GM18951 (cell line): ENCODE measurements around the gene AKAP1.

ENCODE experiments used
- POLR2A ChIP-seq: IDR thresholded peaks from 4 replicates; pipeline ENCODE4 v1.6.1; 2011; ENCODE audit warnings: mild to moderate bottlenecking; ENCODE audit not compliant: insufficient read length, insufficient read depth; ENCODE audit errors: extremely low read depth
- in situ Hi-C: fragments of 300-500 bp; cut with MboI; formaldehyde crosslinking; loops from one replicate; pipeline ENCODE4 v1.12.0; 2022; ENCODE audit warnings: low sequenced_read_pairs, mixed read lengths, inconsistent platforms; ENCODE audit not compliant: unreplicated experiment

AKAP1 gene

DNA sequence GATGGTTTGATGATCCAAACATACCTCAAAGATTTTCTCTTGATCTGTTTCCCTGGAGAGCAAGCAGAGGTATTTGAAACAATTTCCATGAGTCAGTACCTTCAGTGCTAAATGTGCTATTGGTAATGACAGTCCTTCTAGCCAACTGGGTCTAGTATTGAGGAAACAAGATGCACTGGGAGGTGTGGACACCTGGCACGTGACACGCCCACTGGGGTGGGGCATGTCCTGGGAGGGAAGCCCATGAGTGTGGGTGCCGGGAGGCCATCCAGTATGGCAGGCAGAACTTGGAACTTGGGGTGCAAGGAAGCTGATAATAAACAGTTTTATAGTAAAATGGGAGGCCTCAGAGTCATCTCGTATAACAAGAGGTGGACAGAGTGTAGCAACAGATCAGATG is 17.9 kb upstream of the AKAP1 start:
- in situ Hi-C loops, result no loop called here
- no peak for TF ChIP-seq POLR2A

DNA sequence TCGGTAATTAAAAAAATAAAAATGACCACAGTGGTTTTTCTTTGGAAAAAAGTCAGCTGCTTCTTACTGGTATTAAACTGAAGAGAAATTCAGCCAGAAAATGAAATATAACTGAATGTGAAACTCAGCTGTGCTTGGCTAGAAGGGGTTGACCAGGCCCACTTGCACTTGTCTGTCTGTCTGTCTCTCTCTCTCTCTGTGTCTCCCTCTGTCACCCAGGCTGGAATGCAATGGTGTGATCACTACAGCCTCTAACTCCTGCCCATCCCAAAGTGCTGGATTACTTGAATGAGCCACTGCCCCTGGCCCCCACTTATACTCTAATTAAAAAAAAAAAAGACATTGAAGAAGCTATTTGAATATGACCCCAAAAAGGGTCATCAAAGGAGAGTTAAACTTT is 17.3 kb upstream of the AKAP1 start:
- no peak for TF ChIP-seq POLR2A
- in situ Hi-C loops, result no loop called here

GRCh38 chr17:57068222-57068658 is 16.8 kb upstream of the AKAP1 start:
- in situ Hi-C loops, result no loop called here
- no peak for TF ChIP-seq POLR2A

DNA sequence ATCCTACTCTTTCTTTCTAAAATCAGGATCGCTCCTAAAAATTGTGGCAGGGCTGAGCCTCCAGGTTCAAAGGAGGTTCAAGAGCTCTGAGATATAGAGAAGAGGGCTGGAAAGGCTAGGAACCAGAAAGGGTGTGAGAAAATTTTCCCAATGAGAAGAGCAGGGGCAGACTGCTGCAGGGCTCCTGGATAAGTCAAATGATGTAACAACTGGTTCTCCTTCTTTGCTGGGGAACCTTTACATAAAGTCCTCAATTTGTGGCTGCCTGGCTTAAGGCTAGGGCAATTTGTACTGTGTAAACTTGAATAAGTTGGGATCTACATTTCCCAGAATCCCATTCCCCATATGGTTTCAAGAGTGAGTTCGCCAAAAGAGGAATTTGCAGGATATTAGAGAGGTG is 16.3 kb upstream of the AKAP1 start:
- TF ChIP-seq POLR2A, result no peak
- in situ Hi-C loops, result no loop called here

- in situ Hi-C loops, result no loop called here
- no peak for TF ChIP-seq POLR2A
Measured at GRCh38 chr17:57071991-57072944, 12.8 kb upstream of the AKAP1 start.

DNA sequence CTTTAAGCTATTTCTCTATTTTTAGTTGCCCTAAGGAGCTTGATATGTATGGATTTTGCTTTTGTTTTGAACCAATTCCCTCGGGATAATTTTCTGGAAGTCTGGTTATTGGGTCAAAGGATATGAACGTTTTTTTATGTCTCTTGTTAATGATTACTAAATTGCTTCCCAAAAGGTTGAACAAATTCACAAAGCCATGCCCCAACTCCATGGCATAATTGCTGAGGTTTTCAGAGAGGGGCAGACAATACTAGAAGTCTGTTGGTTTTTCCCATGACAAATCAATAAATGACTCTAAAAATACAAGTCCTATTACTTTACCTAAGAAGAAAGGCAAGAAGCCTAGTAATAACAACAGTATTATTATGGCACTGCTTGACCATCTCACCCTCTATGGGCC is 11.4 kb upstream of the AKAP1 start:
- TF ChIP-seq POLR2A, result no peak
- in situ Hi-C loops, result no loop called here

DNA sequence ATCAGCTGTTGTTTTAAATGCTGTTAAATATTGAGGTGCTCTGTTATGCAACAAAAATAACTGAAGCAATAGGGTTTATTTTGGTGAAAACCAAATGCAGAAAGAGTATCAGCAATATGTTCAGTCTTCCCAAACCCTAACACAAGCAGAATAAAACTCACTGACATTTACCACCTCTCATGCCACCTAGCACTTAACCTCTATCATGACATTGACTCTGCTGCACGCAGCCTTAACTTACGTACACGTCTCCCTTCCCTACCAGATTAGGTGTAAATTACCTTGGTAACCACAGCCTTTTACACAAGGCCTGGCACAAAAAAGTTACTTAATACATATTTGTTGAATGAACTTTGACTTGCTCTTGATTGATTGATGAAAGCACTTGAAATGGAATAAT is 9.9 kb upstream of the AKAP1 start:
- no peak for TF ChIP-seq POLR2A

DNA sequence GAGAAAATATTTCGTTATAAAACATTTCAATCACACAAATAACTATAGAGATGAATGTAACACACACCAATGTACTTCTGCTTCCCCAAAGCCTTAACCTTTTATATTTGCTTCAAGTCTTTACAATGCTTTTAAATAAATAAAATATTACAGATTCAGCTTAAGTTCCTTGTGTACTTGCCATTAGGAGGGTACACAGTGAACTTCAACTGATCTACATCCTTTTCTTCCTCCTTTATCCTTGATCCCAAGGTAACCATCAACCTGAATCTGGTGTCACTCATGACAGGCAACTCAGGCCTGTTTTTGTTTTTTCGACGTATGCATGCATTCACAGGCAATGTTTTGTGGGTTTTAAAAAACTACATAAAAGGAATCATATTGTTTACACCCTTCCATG is 9.3 kb upstream of the AKAP1 start:
- TF ChIP-seq POLR2A, result no peak
- in situ Hi-C loops, result no loop called here

More for the DNA sequence above, 9.9 kb upstream of the AKAP1 start:
- in situ Hi-C loops, result no loop called here

DNA sequence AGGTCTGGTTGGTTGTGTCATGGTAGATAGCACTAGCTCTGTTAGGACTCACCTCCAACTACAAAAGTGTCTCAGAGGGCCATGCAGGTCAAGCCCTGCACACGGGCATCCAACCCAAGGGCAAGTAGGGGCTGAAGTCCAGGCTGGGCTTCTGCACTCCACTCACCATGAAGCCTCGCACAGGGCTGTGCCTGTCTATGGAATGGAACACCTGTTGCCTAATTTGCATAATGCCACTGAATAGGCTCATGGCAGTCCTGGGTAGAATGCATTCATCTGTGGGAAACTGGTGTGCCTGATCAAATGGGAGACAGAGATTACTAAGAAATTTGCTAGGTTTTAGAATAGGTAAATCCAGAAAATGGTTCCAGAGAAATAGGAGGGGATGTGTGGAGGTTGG is 8.0 kb upstream of the AKAP1 start:
- TF ChIP-seq POLR2A, result no peak
- in situ Hi-C loops, result no loop called here

- no peak for TF ChIP-seq POLR2A
- in situ Hi-C loops, result no loop called here
Measured at GRCh38 chr17:57078274-57078673, 6.8 kb upstream of the AKAP1 start.

DNA sequence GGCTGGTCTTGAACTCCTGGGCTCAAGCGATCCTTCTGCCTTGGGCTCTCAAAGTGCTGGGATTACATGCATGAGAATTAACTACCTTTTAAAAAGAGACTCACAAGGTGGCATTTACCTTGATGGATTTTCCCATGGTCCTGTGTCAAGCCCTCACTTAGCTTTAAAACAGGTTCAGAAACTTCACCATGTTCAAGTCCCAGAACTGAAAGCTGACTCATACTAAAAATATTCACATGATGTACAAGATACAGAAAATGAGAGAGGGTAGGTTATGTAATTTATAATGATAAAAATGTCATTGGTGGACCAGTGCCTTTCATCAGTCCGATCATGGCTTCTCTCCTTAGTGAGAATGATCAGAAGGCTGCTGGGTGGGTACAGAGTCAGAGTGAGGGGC is 4.3 kb upstream of the AKAP1 start:
- in situ Hi-C loops, result no loop called here
- TF ChIP-seq POLR2A, result no peak

GRCh38 chr17:57082441-57082840 is 2.6 kb upstream of the AKAP1 start:
- in situ Hi-C loops, result no loop called here
- no peak for TF ChIP-seq POLR2A

- in situ Hi-C loops, result no loop called here
- TF ChIP-seq POLR2A, result no peak
Measured at GRCh38 chr17:57084361-57084801, 665 bp upstream of the AKAP1 start.

GRCh38 chr17:57085448-57086068 is 512 bp downstream of the AKAP1 start:
- no peak for TF ChIP-seq POLR2A
- in situ Hi-C loops, result no loop called here
